Esophagus muscularis mucosa (tissue), 4 donors: ENCODE results near the gene ASPM. TPM values are rescaled to one million over a fixed set of nuclear protein-coding genes. Genes with fewer than 3 reads are reported as not detected.

Experiments used
- DNase-seq: peaks from one replicate; pipeline ENCODE4 v3.0.0-alpha.2; 2017; ENCODE audit errors: extremely low spot score
- H3K27ac ChIP-seq, 4 donors: fragments of 200-600 bp; sonication (generic); replicated peaks in 1 of 4; 1 replicate in 3 of 4; 2 replicates in 1 of 4; pipeline ENCODE4 v1.5.1; 2016 to 2019; ENCODE audit warnings: mild to moderate bottlenecking in 1 of 4
- H3K27me3 ChIP-seq, 4 donors: fragments of 200-600 bp; sonication (generic); one replicate each; pipeline versions ENCODE4 v1.5.1 to v1.6.0; 2016 to 2019
- H3K36me3 ChIP-seq, 4 donors: fragments of 200-600 bp; sonication (generic); one replicate each; pipeline ENCODE4 v1.5.1; 2016 to 2019
- H3K4me1 ChIP-seq, 4 donors: fragments of 200-600 bp; sonication (generic); one replicate each; pipeline ENCODE4 v1.5.1; 2016 to 2019
- H3K4me3 ChIP-seq, 4 donors: fragments of 200-600 bp; sonication (generic); 1 replicate in 2 of 4; 2 replicates in 2 of 4; pipeline ENCODE4 v1.5.1; 2016 to 2019; ENCODE audit warnings: mild to moderate bottlenecking in 4 of 4, moderate library complexity in 1 of 4
- H3K9me3 ChIP-seq, 4 donors: fragments of 200-600 bp; sonication (generic); 1 replicate in 3 of 4; 2 replicates in 1 of 4; pipeline ENCODE4 v1.5.1; 2016 to 2019
- CTCF ChIP-seq, 3 experiments: fragments of 200-600 bp in 2 of 3; fragments of 450-650 bp in 1 of 3; sonication (generic) in 2 of 3; IDR thresholded peaks; one replicate each; pipeline ENCODE4 v1.5.1; 2017 to 2019; ENCODE audit warnings: antibody characterized with exemption in 3 of 3, mild to moderate bottlenecking in 2 of 3, moderate library complexity in 1 of 3
- EP300 ChIP-seq: sonication (generic); formaldehyde crosslinking; IDR thresholded peaks from one replicate; pipeline ENCODE4 v1.6.1; 2017; ENCODE audit warnings: antibody characterized with exemption
- POLR2A ChIP-seq: fragments of 450-650 bp; IDR thresholded peaks from one replicate; pipeline ENCODE4 v1.6.1; 2017; ENCODE audit warnings: antibody characterized with exemption, moderate library complexity, mild to moderate bottlenecking, low read depth
- POLR2AphosphoS5 ChIP-seq, 2 donors: sonication (generic); formaldehyde crosslinking; IDR thresholded peaks; one replicate each; pipeline ENCODE4 v1.6.1; 2017; ENCODE audit warnings: antibody characterized with exemption in 2 of 2
- WGBS: methylation state at CpG from one replicate; pipeline ENCODE4 v1.1.5; 2018; 5-methylcytosine and 5-hydroxymethylcytosine counted together
- intact Hi-C: fragments of 100-400 bp; cut with DNase I; formaldehyde crosslinking; loops from one replicate; pipeline ENCODE4 v1.15.1; 2023
- total RNA-seq, 4 donors: library from RNA; depleted of rRNA; stranded (reverse); fragments of >200 nt; gene quantifications; one replicate each; pipeline versions ENCODE4 v1.1.0 to v1.2.1, GENCODE V29; 2016

The ASPM gene
- total RNA-seq, 4 donors from 2014 or later, result 0.13 to 0.75 (median 0.17) TPM; not detected in 1

DNA sequence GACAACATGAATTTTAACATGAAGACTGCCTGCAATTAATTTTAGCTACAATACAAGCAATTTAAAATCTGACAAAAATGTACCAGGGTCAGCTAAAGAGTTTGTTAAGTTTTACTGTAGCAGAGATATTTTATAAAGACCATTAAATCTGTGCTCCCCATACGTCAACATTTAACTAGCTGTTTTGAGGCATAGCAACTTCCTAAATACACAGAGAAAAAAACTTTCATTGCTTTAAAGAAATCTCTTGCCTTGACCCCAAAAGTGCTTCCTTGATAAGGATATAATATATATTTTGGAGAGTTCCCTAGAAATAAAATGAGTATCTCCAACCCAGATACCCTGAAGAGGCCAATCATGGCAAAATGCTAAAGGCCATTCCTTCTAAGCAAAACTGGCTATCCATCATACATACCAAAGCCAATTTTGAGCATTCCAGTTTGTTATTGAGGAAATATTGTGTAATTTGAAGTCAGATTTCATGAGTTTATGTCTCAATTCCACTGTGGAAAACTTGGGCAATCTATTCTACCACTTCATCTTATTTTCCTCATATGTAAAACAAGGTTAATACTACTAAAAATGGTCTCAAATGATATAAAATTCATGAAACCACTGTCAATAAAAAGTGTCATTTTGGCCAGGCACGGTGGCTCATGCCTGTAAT is 19.1 kb downstream of the ASPM start:
- H3K27me3 ChIP-seq, result no peaks in the 10 kb centered on the region
- intact Hi-C loops, result no loop called here
- no peaks in the 10 kb centered on the region for H3K36me3 ChIP-seq
- H3K27ac ChIP-seq, result no peak overlapping the region
- no peaks in the 10 kb centered on the region for H3K4me1 ChIP-seq
- no peak for DNase-seq
- WGBS, result 94% methylated on average over 2 of the region's 2 CpGs
- H3K4me3 ChIP-seq, result no peak overlapping the region
- no peaks in the 10 kb centered on the region for H3K9me3 ChIP-seq
- no peak for TF ChIP-seq EP300
- TF ChIP-seq POLR2AphosphoS5 (IDR thresholded peaks at IDR 0.05), result no peak
- TF ChIP-seq POLR2A, result no peak
- TF ChIP-seq CTCF (IDR thresholded peaks at IDR 0.05), result no peak

GRCh38 chr1:197126691-197127090 is 19.8 kb downstream of the ASPM start:
- WGBS, result 57% methylated on average over 3 of the region's 3 CpGs
- DNase-seq, result no peak
- intact Hi-C loops, result no loop called here

DNA sequence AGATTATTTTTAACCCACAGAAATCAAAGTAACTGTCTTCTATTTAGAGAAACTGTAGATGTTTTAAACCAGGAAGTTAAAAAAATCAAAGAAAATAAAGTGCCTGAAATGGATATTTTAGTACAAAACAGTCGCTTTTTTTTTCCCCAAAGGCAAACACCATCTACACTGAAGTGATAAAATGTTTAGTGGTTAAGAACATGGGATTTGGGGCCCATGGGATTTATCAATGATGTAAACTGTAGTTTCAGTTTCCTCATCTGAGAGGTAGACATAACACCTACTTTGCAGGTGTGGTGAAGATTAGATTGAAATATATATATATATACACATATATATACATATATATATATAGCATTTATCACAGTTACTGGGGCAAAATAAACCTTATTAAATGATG is 22.1 kb downstream of the ASPM start:
- H3K9me3 ChIP-seq, result no peaks in the 10 kb centered on the region
- TF ChIP-seq EP300 (no peak), POLR2A (no peak), CTCF (IDR thresholded peaks at IDR 0.05) (no peak), POLR2AphosphoS5 (IDR thresholded peaks at IDR 0.05) (no peak)
- H3K36me3 ChIP-seq, result no peaks in the 10 kb centered on the region
- no peak for DNase-seq
- H3K27me3 ChIP-seq, result no peaks in the 10 kb centered on the region
- WGBS, result 97% methylated on average over 1 of the region's 1 CpG
- no peak overlapping the region for H3K4me3 ChIP-seq
- intact Hi-C loops, result no loop called here
- H3K27ac ChIP-seq, result no peak overlapping the region
- no peaks in the 10 kb centered on the region for H3K4me1 ChIP-seq

More at GRCh38 chr1:197126691-197127090, 19.8 kb downstream of the ASPM start:
- no peaks in the 10 kb centered on the region for H3K4me1 ChIP-seq
- H3K27ac ChIP-seq, result no peak overlapping the region
- no peak overlapping the region for H3K4me3 ChIP-seq
- TF ChIP-seq EP300 (no peak), CTCF (IDR thresholded peaks at IDR 0.05) (no peak), POLR2A (no peak), POLR2AphosphoS5 (IDR thresholded peaks at IDR 0.05) (no peak)
- H3K36me3 ChIP-seq, result no peaks in the 10 kb centered on the region
- no peaks in the 10 kb centered on the region for H3K9me3 ChIP-seq
- no peaks in the 10 kb centered on the region for H3K27me3 ChIP-seq

GRCh38 chr1:197116156-197116555 is 30.3 kb downstream of the ASPM start:
- no peaks in the 10 kb centered on the region for H3K27me3 ChIP-seq
- no peak for TF ChIP-seq EP300
- H3K36me3 ChIP-seq, result no peaks in the 10 kb centered on the region
- intact Hi-C loops, result no loop called here
- 100% methylated on average over 2 of the region's 2 CpGs for WGBS
- DNase-seq, result no peak
- H3K4me1 ChIP-seq, result no peaks in the 10 kb centered on the region
- H3K9me3 ChIP-seq, result no peaks in the 10 kb centered on the region
- H3K4me3 ChIP-seq, result no peak overlapping the region
- H3K27ac ChIP-seq, result no peak overlapping the region

DNA sequence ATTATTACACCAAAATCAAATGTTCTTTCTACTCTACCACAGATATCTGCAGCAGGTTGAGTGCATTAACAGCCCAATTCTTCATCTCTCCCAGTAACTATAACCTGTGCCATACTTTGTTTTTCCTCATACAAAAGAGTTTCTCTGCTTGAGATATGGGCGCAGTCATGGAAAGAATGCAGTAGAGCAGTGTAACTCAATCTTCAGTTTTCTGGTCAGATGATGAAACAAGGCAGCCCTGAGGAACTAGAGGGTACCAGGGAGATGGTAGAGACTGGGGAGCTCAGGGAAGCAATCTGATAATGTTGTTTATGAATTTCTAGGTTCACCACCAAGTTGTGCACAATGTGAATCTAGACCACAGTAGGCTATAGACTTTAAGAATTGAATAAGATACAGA is 39.6 kb downstream of the ASPM start:
- Histone ChIP-seq H3K27me3 (no peaks in the 10 kb centered on the region), H3K4me3 (no peak overlapping the region), H3K27ac (no peak overlapping the region), H3K4me1 (no peaks in the 10 kb centered on the region), H3K9me3 (no peaks in the 10 kb centered on the region), H3K36me3 (no peaks in the 10 kb centered on the region)
- no peak for DNase-seq
- TF ChIP-seq CTCF (IDR thresholded peaks at IDR 0.05), result no peak
- WGBS, result 100% methylated on average over 1 of the region's 1 CpG
- intact Hi-C loops, result no loop called here
